H1 (cell line): ENCODE measurements around the gene GEN1.

Experiments used
- EZH2 ChIP-seq: fragments of 200-600 bp; sonication (generic); IDR thresholded peaks from 2 replicates; pipeline ENCODE4 v1.7.1; 2012; ENCODE audit warnings: low read depth, mild to moderate bottlenecking, moderate library complexity, low read length, inconsistent platforms; ENCODE audit not compliant: severe bottlenecking
- TF ChIP-seq, protein P1 (sequence below): IDR thresholded peaks from 2 replicates; pipeline ENCODE4 v1.6.1; 2012; ENCODE audit warnings: low read length, inconsistent platforms

- TF ChIP-seq, protein P1, sequence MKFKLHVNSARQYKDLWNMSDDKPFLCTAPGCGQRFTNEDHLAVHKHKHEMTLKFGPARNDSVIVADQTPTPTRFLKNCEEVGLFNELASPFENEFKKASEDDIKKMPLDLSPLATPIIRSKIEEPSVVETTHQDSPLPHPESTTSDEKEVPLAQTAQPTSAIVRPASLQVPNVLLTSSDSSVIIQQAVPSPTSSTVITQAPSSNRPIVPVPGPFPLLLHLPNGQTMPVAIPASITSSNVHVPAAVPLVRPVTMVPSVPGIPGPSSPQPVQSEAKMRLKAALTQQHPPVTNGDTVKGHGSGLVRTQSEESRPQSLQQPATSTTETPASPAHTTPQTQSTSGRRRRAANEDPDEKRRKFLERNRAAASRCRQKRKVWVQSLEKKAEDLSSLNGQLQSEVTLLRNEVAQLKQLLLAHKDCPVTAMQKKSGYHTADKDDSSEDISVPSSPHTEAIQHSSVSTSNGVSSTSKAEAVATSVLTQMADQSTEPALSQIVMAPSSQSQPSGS, result no peak
- no peak for TF ChIP-seq EZH2
These were observed 36.3 kb upstream of the GEN1 start for GRCh38 chr2:17717666-17718065.
